NCI-H526 treated with DMSO at 0.1 percent for 48 hours (cell line): Measurements from ENCODE around the gene PARP8.

Source experiments
- DNase-seq: peaks from one replicate; lab custom pipeline; 2025; lab: John Stamatoyannopoulos, UW

The PARP8 gene

DNA sequence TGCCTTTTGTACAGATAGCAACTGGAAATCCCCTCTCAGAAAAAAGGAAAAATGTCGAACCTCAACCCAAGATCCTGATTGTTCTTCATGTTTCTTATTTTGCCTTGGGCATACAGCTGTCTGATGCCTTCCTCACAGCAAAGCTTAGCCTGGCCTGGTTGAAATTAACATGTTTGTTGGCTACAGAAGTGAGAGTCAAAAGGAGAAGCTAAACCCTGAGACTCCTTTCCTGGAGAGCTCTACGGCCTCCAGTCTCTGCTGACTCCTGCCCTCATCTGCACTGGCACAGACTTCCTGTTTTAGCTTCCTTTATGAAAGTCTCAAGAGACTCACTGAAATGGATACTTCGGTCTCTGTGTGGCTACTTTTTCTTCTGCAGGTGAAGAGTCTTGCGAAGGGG lies 186.7 kb downstream of the PARP8 start:
- DNase-seq, result no peak

DNA sequence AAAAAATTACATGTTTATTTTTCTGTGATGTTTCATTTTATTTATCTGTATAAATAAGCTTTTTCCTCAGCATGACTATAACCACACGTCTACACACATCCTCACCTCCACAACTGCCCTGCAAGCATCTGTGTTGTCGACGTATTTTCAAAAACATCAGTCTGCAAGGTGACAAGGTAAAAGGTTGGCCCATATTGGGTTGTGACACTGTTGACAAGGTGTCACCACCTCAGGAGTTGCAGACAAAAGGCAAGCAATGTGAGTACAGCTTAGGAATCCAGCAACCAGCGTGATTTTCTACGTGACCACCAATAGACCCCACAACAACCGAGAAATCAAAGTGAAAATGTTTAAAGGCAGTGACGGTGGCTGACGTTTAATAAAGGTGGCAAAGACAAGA lies 187.6 kb downstream of the PARP8 start:
- no peak for DNase-seq

- DNase-seq, result no peak
Measured at GRCh38 chr5:50855001-50855400, 188.6 kb downstream of the PARP8 start.

DNA sequence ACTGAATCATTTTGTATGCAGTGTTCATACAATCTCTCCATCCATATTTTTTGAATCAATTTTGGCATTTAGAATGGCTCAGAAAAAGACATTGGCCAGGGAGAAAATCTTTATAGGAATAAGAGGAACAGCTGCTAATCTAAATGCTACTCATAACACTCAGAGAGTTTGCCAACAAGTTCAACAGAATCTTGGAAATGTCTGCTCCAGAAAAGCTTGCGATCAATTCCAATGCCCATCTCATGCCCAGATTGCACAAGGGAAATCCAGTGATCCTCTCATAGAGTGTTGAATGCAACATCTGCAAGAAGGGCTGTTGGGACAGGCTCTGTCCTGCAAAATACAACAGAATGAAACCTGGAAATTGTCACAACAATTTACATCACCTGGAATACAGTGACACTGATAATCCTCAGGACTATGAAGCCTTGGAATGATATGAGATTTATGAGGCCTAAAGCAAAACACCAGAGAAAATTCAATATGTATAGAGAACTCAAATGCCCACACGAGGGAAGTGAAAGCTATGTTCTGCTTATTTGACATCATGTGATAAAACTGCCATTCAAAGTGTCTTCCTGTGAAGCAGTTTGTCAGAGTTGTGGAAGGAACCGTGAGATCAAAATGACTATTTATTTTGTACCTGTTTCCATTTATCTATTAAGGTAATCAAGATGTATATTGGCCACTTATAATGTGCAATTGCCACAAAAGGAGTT lies 190.1 kb downstream of the PARP8 start:
- no peak for DNase-seq

DNA sequence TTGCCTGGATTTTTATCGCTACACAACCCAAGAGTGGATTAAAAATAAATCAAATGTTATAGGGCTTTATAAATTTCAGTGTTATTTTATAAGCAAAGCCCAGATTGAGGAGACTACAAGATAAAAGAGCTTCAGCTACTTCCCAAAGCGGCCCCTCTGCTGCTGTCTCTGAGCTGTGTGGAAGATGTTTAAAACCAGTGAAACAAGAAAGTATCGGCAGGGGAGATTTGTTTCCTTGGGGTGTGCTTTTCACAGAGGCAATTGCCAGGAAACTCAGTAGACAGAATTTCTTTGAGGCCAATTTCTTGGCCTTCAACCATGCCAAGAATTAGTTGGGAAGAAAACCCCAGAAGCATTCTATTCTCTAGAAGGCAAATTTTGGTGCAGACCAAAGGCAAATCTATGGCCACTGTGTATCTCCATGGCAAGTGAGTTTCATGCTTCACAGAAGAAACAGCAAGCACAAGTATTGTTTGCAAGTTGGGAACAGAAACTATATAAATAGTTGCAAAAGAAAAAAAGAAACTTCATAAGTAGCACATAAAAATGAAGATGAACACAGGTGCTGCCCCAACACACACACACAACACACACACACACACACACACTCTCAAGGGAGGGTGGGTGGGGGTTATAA lies 197.2 kb downstream of the PARP8 start:
- DNase-seq, result no peak

GRCh38 chr5:50864466-50864865 lies 198.0 kb downstream of the PARP8 start:
- no peak for DNase-seq

GRCh38 chr5:50866415-50866814 lies 200.0 kb downstream of the PARP8 start:
- no peak for DNase-seq

DNA sequence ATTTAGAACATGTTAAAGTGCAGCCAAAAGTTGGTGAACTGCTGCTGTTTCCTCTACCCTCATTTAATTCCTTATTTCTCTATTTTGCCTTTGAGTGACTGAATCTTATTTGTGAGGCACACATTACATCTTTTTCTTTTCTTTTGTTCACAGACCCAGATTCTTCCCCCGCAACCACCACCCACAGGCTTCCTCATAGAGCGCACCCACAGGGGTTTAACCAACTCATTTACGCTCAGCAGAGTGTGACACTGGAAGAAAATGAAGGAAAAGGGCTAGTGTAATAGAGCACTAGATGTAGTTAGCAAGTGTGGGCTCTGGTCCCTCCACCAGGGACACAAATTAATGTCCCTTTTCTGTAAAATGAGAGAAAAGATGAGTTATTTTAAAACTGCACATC lies 200.7 kb downstream of the PARP8 start:
- DNase-seq, result no peak

DNA sequence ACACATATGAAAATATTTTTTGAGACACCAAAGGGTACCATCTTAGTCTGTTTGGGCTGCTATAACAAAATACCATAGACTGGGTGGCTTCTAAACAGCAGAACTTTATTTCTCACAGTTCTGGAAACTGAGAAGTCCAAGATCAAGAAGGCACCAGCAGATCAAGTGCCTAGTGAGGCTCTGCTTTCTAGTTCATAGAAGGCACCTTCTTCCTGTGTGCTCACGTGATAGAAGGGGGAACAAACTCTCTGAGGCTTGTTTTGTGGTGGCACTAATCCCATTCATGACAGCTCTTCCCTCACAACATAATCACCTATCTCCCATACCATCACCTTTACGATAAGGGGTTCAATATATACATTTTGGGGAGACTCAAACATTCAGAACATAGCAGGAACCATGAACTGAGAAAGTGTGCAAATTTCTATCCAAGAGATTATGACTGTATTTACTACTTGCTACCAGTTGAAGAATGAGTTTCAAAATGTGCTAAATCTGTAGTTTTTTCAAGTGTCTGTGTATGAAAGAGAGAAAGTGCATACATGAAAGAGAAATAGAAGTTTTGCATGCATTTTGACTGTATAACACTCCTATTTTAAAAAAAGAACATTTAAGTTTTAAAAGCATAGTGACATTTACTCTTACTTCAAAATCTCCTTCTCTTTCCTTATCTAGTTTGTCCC lies 207.3 kb downstream of the PARP8 start:
- DNase-seq, result no peak

- DNase-seq, result no peak
Measured at GRCh38 chr5:50874306-50875001, 208.0 kb downstream of the PARP8 start.

DNA sequence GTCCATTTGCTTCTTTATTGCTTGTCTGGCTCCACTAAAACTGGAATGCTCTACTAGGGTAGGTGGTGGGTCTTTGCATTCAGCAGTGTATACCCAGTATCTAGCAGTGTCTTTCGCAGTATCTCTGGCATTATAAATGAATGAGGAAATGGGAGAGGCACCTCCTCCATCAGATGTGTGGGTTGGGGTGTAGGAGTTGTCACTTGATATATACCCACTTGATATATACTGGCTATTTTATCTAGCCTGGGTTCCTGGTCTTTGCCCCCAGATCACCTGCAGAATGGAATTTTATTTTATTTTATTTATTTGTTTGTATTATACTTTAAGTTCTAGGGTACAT lies 208.5 kb downstream of the PARP8 start:
- no peak for DNase-seq

DNA sequence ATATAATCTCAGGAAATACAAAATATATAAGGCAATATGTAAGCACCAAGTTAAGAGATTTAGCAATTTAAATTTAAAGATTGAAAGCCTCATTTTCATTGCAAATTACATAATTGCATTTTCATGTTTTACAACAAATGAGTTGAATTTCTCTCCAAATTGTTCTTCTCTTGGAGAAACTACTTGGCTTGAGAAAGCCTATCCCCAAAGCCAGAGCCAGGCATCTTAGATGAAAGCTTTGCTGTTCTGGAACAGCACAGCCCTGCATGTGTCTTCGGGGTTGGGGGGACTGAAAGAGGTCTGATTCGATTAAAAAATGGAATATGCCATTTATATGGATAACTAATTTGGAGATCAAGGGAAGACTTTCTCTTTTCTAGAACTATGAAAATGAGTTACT lies 212.0 kb downstream of the PARP8 start:
- no peak for DNase-seq

DNA sequence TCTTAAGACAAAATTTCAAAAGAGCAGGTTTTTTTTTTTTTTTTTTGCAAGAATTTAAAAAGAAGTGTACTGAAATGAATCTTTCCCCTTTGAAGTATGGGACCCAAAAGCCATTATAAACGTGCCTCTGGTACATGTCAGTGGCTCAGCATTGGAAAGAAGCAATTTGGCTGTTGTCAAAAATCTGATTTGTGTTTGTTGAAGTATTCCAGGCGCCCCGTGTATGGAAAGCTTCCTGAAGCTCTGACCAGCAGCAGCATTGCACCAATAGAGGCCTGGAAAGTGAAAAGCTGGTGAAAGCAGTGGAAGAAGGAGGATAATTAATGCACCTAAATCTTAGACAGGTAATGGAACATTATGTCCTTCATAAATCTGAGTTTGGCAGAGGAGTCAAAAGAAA lies 215.0 kb downstream of the PARP8 start:
- DNase-seq, result no peak

DNA sequence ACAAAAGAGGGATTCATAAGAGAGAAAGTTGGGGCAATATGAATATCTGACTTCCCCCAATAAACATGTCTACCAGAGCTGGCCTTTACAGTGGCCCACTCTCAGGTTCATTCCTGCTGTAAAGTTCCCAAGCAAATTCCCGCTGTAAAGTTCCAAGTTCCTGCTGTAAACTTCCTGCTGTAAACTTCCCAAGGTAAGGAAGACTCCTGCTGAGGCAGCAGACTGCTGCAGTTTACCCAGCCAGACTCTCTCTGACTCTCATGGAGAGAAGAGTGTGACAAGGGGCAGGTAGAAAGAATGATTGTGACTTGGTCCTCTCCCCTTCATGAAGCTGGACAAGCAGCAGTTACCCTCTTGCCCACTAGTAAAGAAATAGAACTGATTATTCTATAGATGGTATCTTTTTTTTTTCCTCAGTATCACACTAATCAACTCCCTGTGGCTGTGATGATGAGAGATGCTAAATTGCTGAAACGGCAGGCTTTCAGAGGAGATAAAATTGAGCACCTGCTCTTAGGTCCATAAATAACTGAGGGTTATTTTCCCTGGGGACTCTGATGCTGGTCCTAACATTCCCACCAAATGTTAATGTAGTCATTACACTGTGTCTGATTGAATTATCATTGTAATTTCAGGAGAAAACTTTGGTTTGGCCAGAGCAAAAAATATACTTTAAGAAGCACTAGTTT lies 220.4 kb downstream of the PARP8 start:
- DNase-seq, result no peak

GRCh38 chr5:50887889-50888633 lies 221.6 kb downstream of the PARP8 start:
- no peak for DNase-seq

DNA sequence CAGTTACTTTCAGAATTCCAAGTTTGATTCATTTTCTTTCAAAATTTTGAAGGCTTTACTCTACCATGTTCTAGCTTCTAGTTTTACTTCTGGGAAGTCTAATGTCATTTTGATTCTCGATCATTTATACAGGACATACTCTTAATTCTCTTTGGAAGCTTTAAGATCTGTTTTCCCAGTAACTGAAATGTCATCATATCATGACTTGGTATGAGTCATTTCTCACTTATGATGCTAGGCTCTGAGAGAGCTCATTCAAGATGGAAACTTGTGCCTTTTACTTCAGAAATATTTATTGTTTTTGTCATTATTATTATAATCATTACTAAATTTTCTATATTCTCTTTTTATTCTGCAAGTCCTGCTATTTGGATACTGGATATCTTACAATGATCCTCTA lies 222.3 kb downstream of the PARP8 start:
- DNase-seq, result no peak

DNA sequence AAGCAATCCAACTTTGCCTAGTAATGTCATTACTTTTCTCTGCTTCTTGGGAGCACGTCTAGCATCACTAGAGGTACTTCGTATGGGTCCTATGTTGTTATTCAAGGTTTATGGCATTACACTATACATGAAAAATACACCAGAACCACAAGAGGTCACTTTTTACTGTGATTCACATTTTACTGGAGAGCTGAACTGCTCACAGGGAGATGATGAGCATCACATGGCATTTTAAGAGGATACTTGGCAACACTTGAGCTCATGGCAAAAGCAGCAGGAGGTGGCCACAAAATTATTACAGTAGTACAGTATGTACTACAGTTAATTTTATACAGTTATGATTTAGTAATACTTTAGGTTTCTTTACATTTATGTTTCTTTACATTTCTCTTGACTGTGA lies 223.4 kb downstream of the PARP8 start:
- no peak for DNase-seq
